Measurements from ENCODE around the gene NR1D1.
A peak's percentile ranks its signal among the peaks of the same experiment; 100 is the strongest.

NR1D1 gene

DNA sequence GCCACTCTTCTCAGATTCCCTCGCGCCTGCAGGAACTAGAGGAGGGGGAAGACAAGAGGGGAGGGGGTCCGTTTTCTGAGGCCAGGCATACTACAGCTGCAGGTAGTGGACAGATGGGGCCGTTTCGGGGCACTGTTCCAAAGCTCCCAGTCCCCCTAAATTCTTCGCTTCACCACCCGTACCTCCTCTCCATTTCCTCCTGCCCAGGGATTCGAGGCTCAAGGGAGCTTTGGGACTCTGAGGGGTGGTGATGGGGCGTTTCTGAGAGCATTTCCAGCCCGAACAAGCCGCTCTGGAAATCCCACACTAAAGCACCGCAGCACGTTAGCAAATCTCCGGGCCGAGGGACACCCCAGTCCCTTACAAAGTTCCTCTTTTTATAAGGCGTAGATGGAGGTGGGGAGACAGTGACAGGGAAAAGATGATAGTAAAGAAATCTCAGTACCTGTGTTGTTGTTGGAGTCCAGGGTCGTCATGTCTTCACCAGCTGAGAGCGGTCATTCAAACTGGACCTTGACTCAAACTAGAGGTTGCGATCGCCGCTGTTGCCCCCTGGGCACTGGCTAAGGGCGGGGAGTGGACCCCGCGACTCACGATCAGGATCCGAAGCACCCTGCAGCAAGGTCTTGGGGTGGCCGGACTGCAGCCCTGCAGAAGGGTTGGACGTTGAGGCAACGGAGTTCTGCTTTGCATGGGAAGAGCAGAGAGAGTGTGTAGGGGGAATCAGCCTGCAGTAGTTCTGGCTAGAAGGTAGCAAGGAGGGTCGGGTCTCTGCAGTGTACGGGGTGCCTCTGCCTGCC is 570 bp downstream of the NR1D1 start:
- DNase-seq: peak; percentile 27
- in situ Hi-C loops (cut with HindIII; ENCODE audit: low pct_ligation_motif_present, low pct_unique_long_range_greater_than_20kb, low sequenced_read_pairs): loop anchor here (10.0 kb wide), 1 partner anchor 75 kb away; the partner anchor contains the start of gene RAPGEFL1

GRCh38 chr17:40098846-40099618 is 1.4 kb downstream of the NR1D1 start:
- in situ Hi-C loops (cut with HindIII; ENCODE audit: low pct_ligation_motif_present, low pct_unique_long_range_greater_than_20kb, low sequenced_read_pairs): no loop called here

DNA sequence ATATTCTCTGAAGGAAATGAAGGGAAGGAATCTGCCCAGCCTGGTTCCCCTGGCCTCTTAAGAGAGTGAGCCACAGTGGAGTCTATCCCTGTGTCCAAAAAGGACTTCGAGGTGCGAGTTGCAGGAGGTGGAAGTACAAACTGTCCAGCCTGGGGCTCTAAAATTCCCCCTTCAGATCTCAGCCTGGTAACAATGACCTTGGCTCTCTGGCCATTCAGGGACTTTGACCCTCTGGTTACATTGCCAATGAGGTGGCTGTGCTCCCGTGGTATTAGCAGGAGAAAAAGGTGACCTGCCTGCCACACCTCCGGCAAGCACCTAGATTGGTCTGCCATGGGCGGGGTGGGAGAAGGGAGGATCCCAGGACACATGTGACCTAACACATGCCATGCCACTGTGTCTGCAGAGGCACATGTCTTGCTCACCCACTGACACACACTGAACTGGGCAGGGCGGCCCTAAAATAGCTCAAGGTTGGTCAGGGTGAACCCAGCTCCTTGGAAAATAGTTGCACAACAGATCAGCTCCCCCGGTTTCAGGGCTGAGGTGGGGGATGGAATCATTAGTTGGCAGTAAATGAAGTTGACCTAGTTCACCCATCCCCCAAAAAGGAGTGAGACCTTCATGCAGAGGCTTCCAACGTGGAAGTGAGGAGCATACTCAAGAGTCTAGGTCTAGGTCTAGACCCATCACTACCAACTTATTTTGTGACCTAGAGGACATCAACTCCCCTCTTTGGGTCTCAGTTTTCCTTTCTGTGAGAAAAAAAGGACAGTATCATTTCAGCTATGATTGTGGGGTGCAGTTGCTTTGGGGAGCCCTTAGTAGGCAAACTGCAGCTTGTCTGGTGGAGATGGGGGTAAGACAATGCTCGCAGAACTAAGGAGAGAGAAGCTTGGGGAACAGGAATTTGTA is 2.2 kb downstream of the NR1D1 start:
- in situ Hi-C loops (cut with HindIII; ENCODE audit: low pct_ligation_motif_present, low pct_unique_long_range_greater_than_20kb, low sequenced_read_pairs): no loop called here
- no peak for DNase-seq

More at GRCh38 chr17:40098846-40099618, 1.4 kb downstream of the NR1D1 start:
- DNase-seq: peak; percentile 99

- no peak for DNase-seq
- in situ Hi-C loops (cut with HindIII; ENCODE audit: low pct_ligation_motif_present, low pct_unique_long_range_greater_than_20kb, low sequenced_read_pairs): no loop called here
Measured at GRCh38 chr17:40097087-40097486, 3.3 kb downstream of the NR1D1 start.

DNA sequence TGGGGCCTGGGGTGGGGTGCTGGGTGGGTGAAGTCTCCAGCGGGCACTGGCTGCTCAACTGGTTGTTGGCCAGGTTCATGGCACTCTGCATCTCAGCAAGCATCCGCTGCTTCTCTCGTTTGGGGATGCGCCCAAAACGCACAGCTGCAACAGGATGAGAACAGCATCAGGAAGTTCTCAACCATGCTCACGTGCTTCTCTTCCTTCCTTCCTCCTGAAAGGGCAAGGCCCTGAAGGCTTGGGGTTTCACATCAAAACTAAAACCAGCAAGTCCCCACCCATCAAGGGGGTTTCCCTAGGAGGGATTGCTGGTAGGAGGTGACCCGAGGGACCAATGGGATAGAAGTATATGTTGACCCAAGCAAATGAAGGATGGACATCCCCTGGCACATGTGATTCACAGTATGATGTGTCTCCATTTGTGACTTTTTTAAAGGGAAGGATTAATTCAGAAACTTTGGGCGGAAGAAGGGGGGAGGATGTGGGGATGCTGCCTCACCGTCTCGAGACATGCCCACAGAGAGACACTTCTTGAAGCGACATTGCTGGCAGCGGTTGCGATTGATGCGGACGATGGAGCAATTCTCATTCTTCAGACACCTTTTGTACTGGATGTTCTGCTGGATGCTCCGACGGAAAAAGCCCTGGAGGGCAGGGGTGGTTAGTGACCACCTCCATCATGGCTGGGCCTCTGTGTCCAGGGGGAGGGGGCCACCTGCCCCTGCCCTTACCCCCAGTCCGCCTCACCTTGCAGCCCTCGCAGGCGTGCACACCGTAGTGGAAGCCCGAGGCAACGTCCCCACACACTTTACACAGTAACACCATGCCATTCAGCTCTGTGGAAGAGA is 4.2 kb downstream of the NR1D1 start:
- no peak for DNase-seq
- in situ Hi-C loops (cut with HindIII; ENCODE audit: low pct_ligation_motif_present, low pct_unique_long_range_greater_than_20kb, low sequenced_read_pairs): no loop called here

DNA sequence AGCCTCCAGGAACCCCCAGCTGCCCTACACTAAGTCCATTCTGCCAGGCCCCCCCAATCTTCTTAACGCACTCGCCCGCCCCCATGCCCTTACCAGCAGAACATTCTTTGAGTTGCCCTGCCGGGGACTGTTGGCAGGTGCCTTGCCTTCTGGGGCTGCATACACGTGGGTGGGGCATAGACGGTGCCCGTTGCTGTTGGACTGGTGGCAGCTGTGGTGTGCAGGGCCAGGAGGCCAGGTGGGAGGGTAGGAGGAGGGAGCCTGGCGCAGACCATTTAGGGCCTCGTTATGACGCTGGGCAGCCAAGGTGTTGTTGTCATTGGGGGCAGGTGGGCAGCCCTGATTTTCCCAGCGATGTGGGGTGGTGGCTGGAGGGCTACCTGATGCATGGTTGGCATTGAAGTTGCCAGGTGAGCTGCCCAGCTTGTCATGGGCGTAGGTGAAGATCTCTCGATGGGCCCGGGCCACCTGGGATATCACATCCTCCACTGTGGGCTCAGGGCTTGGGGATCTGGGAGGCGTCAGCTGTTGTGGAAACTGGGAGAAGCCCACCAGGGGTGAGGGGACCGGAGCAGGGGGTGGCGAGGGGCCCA is 4.9 kb downstream of the NR1D1 start:
- in situ Hi-C loops (cut with HindIII; ENCODE audit: low pct_ligation_motif_present, low pct_unique_long_range_greater_than_20kb, low sequenced_read_pairs): no loop called here
- DNase-seq: no peak

- no peak for DNase-seq
- in situ Hi-C loops (cut with HindIII; ENCODE audit: low pct_ligation_motif_present, low pct_unique_long_range_greater_than_20kb, low sequenced_read_pairs): no loop called here
Measured at GRCh38 chr17:40094874-40095273, 5.5 kb downstream of the NR1D1 start.

DNA sequence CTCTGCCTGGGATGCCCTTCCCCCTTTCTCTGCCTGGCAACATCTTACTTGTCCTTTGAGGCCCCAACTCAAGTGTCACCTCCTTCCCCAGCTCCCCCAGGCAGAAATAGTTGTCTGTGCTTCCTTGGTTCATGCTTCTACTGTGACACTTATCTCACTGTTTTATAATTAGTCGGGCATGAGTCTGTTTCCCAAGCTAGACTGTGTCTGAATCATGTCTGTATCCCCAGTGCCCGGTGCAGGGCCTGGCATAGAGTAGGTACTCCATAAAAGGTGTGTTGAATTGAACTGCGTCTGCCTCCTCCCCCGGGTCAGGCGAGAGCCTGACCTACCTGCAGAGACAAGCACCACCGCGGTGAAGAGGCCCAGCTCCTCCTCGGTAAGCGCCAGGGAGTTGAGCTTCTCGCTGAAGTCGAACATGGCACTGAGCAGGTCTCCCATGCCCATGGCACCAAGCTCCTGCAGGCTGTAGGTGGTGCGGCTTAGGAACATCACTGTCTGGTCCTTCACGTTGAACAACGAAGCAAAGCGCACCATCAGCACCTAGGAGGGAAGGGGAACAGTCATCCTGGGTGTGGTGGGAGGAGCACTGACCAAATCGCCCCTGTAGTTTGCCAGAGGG is 6.7 kb downstream of the NR1D1 start:
- DNase-seq: no peak
- in situ Hi-C loops (cut with HindIII; ENCODE audit: low pct_ligation_motif_present, low pct_unique_long_range_greater_than_20kb, low sequenced_read_pairs): no loop called here

- DNase-seq: no peak
Measured at GRCh38 chr17:40093005-40093579, 7.3 kb downstream of the NR1D1 start.

GRCh38 chr17:40092581-40092980 is 7.8 kb downstream of the NR1D1 start:
- DNase-seq: no peak

More at GRCh38 chr17:40093005-40093579, 7.3 kb downstream of the NR1D1 start:
- in situ Hi-C loops (cut with HindIII; ENCODE audit: low pct_ligation_motif_present, low pct_unique_long_range_greater_than_20kb, low sequenced_read_pairs): no loop called here

DNA sequence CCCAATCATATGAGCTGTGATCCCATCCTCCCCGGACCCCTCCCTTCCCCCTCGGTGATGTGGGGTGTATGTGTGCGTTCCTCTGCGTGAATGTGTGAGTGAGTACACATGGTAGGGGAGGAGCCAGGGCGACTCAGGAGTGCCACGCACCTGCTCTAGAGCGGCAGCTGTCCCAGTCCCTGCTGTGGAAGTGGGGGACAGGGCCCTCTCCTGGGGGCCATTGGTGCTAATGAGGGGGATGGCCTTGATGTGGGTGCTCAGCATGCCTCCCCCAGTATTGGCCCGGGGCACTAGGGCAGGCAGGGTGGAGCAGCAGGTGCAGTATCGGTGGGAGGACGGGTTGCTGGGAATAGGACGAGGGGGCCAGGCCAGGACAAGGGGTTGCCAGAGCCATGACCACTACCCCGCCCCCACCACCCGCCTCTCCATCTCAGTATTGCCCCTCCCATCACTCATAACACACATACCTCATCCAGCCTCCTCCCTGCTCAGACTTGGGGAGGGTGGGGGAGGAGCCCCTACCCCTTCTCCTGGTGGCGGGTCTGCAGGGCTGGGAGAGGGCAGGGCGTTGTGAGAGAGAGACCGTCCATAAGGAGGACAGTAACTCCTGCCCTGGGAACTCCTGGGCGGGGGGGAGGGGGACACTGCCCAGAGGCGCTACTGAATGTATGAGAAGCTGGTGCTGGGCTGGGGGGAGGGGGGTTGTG is 8.5 kb downstream of the NR1D1 start:
- in situ Hi-C loops (cut with HindIII; ENCODE audit: low pct_ligation_motif_present, low pct_unique_long_range_greater_than_20kb, low sequenced_read_pairs): no loop called here
- no peak for DNase-seq

More at GRCh38 chr17:40092581-40092980, 7.8 kb downstream of the NR1D1 start:
- in situ Hi-C loops (cut with HindIII; ENCODE audit: low pct_ligation_motif_present, low pct_unique_long_range_greater_than_20kb, low sequenced_read_pairs): no loop called here

DNA sequence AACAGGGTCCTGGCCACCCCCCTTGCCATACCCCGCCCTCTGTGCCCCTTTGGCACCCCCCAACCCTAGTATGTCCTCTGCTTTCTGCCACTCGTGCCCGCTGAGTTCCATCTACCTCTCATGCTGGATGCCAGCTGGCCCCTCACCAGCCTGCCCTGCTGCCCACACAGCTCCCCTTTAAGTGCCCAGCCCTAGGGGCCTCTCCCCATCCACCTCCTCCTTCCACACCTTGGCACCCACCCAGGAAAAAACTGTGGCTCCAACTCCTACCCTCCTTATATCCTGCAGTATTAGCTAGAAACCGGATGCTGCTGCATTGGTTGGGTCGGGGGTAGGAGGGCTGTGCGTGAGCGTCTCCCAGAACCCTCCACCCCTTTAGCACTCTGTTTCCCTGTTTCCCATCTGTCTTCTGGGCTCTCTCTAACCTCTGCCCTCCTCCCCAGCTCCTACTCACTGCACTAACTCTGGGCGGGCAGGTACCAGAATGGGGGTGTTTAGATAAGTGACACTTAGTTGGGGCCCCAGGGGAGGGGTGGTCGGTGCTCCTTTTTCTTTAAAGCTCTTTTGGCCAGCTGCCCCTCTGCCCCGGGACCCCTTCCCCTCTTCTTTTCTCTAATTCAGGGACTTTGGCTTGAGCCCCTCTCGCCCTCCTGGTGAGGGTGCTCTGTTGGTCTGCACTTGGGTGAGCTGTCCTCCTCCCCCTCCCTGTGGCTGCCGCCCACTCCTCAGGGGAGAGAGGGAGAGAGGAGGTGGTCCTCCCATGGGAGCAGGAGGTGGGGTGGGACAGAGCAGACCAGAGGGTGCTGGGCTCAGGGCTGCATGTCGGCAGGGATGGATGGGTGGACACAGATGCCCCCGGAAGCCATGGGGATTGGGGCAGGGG is 9.9 kb downstream of the NR1D1 start:
- in situ Hi-C loops (cut with HindIII; ENCODE audit: low pct_ligation_motif_present, low pct_unique_long_range_greater_than_20kb, low sequenced_read_pairs): no loop called here
- no peak for DNase-seq

GRCh38 chr17:40089077-40089895 is 11.1 kb downstream of the NR1D1 start:
- no peak for DNase-seq
- in situ Hi-C loops (cut with HindIII; ENCODE audit: low pct_ligation_motif_present, low pct_unique_long_range_greater_than_20kb, low sequenced_read_pairs): no loop called here

- in situ Hi-C loops (cut with HindIII; ENCODE audit: low pct_ligation_motif_present, low pct_unique_long_range_greater_than_20kb, low sequenced_read_pairs): no loop called here
- no peak for DNase-seq
Measured at GRCh38 chr17:40087903-40088718, 12.3 kb downstream of the NR1D1 start.
